ENCODE results near the gene CNTNAP2.

CNTNAP2 gene

GRCh38 chr7:147015999-147016398, 899.4 kb downstream of the CNTNAP2 start:
- H3K27me3 ChIP-seq (ENCODE audit: insufficient read depth, low read length, poor library complexity) = no peaks in the 10 kb centered on the region
- H4K20me1 ChIP-seq (ENCODE audit: insufficient read depth, low read length) = no peaks in the 10 kb centered on the region
- ATAC-seq (ENCODE audit: insufficient read depth, low read depth) (no peak), DNase-seq (no peak)
- no peaks in the 10 kb centered on the region for H3K4me1 ChIP-seq (ENCODE audit: insufficient read depth, low read length)
- no peak overlapping the region for H3K4me3 ChIP-seq (ENCODE audit: low read depth in 1 of 2, low read length in 2 of 2)
- no peak for TF ChIP-seq CTCF (IDR thresholded peaks at IDR 0.05; ENCODE audit: borderline replicate concordance, extremely low read depth, low read length, poor library complexity, severe bottlenecking)
- TF ChIP-seq EZH2 (IDR thresholded peaks at IDR 0.05; ENCODE audit: borderline replicate concordance, low read depth, low read length, severe bottlenecking) = no peak
- H3K36me3 ChIP-seq (ENCODE audit: insufficient read depth, low read length) = no peaks in the 10 kb centered on the region
- no peak overlapping the region for H2AFZ ChIP-seq (ENCODE audit: low read depth, low read length)
- H3K27ac ChIP-seq (ENCODE audit: low read length) = no peak overlapping the region
- peaks cover under 1% of the 10 kb centered on the region for H3K9me3 ChIP-seq (ENCODE audit: insufficient read depth, low read length, severe bottlenecking)
- H3K9ac ChIP-seq (ENCODE audit: low read depth, low read length) = no peak overlapping the region
- no peaks in the 10 kb centered on the region for H3K79me2 ChIP-seq (ENCODE audit: insufficient read depth, low read length)
- H3K4me2 ChIP-seq (ENCODE audit: insufficient read depth, low read length) = no peak overlapping the region

GRCh38 chr7:147022056-147022455, 905.5 kb downstream of the CNTNAP2 start:
- DNase-seq (no peak), ATAC-seq (ENCODE audit: insufficient read depth, low read depth) (no peak)
- Histone ChIP-seq H3K9me3 (ENCODE audit: insufficient read depth, low read length, severe bottlenecking) (no peaks in the 10 kb centered on the region), H3K36me3 (ENCODE audit: insufficient read depth, low read length) (no peaks in the 10 kb centered on the region), H3K4me3 (ENCODE audit: low read depth in 1 of 2, low read length in 2 of 2) (no peak overlapping the region), H3K27ac (ENCODE audit: low read length) (no peak overlapping the region), H2AFZ (ENCODE audit: low read depth, low read length) (no peak overlapping the region), H3K4me2 (ENCODE audit: insufficient read depth, low read length) (no peak overlapping the region), H3K9ac (ENCODE audit: low read depth, low read length) (no peak overlapping the region), H4K20me1 (ENCODE audit: insufficient read depth, low read length) (no peaks in the 10 kb centered on the region), H3K4me1 (ENCODE audit: insufficient read depth, low read length) (no peaks in the 10 kb centered on the region), H3K27me3 (ENCODE audit: insufficient read depth, low read length, poor library complexity) (no peaks in the 10 kb centered on the region), H3K79me2 (ENCODE audit: insufficient read depth, low read length) (no peaks in the 10 kb centered on the region)
- TF ChIP-seq EZH2 (IDR thresholded peaks at IDR 0.05; ENCODE audit: borderline replicate concordance, low read depth, low read length, severe bottlenecking) (no peak), CTCF (IDR thresholded peaks at IDR 0.05; ENCODE audit: borderline replicate concordance, extremely low read depth, low read length, poor library complexity, severe bottlenecking) (no peak)

GRCh38 chr7:147023440-147023839, 906.8 kb downstream of the CNTNAP2 start:
- H3K27ac ChIP-seq (ENCODE audit: low read length) = no peak overlapping the region
- DNase-seq (no peak), ATAC-seq (ENCODE audit: insufficient read depth, low read depth) (no peak)
- no peaks in the 10 kb centered on the region for H3K27me3 ChIP-seq (ENCODE audit: insufficient read depth, low read length, poor library complexity)
- H3K4me3 ChIP-seq (ENCODE audit: low read depth in 1 of 2, low read length in 2 of 2) = no peak overlapping the region
- H3K4me1 ChIP-seq (ENCODE audit: insufficient read depth, low read length) = no peaks in the 10 kb centered on the region
- H3K36me3 ChIP-seq (ENCODE audit: insufficient read depth, low read length) = no peaks in the 10 kb centered on the region
- no peaks in the 10 kb centered on the region for H3K79me2 ChIP-seq (ENCODE audit: insufficient read depth, low read length)
- no peak overlapping the region for H3K9ac ChIP-seq (ENCODE audit: low read depth, low read length)
- no peak overlapping the region for H2AFZ ChIP-seq (ENCODE audit: low read depth, low read length)
- H3K9me3 ChIP-seq (ENCODE audit: insufficient read depth, low read length, severe bottlenecking) = no peaks in the 10 kb centered on the region
- no peak overlapping the region for H3K4me2 ChIP-seq (ENCODE audit: insufficient read depth, low read length)
- no peaks in the 10 kb centered on the region for H4K20me1 ChIP-seq (ENCODE audit: insufficient read depth, low read length)
- TF ChIP-seq CTCF (IDR thresholded peaks at IDR 0.05; ENCODE audit: borderline replicate concordance, extremely low read depth, low read length, poor library complexity, severe bottlenecking) (no peak), EZH2 (IDR thresholded peaks at IDR 0.05; ENCODE audit: borderline replicate concordance, low read depth, low read length, severe bottlenecking) (no peak)

- Histone ChIP-seq H3K4me1 (ENCODE audit: insufficient read depth, low read length) (no peaks in the 10 kb centered on the region), H3K27me3 (ENCODE audit: insufficient read depth, low read length, poor library complexity) (no peaks in the 10 kb centered on the region)
Observed at GRCh38 chr7:147029953-147030352, 913.4 kb downstream of the CNTNAP2 start.

More at GRCh38 chr7:147029953-147030352, 913.4 kb downstream of the CNTNAP2 start:
- Histone ChIP-seq H2AFZ (ENCODE audit: low read depth, low read length) (no peak overlapping the region), H3K4me3 (ENCODE audit: low read depth in 1 of 2, low read length in 2 of 2) (no peak overlapping the region), H4K20me1 (ENCODE audit: insufficient read depth, low read length) (no peaks in the 10 kb centered on the region), H3K9me3 (ENCODE audit: insufficient read depth, low read length, severe bottlenecking) (no peaks in the 10 kb centered on the region), H3K4me2 (ENCODE audit: insufficient read depth, low read length) (no peak overlapping the region), H3K79me2 (ENCODE audit: insufficient read depth, low read length) (no peaks in the 10 kb centered on the region), H3K9ac (ENCODE audit: low read depth, low read length) (no peak overlapping the region), H3K36me3 (ENCODE audit: insufficient read depth, low read length) (no peaks in the 10 kb centered on the region), H3K27ac (ENCODE audit: low read length) (no peak overlapping the region)
- DNase-seq (no peak), ATAC-seq (ENCODE audit: insufficient read depth, low read depth) (no peak)
- no peak for TF ChIP-seq EZH2 (IDR thresholded peaks at IDR 0.05; ENCODE audit: borderline replicate concordance, low read depth, low read length, severe bottlenecking)
- TF ChIP-seq CTCF (IDR thresholded peaks at IDR 0.05; ENCODE audit: borderline replicate concordance, extremely low read depth, low read length, poor library complexity, severe bottlenecking) = no peak
